Measurements from ENCODE around the gene RARG.
"Not testable (repeated sequence)": the region's sequence is repeated elsewhere in the genome, so short reads cannot be mapped to it uniquely, and the experiment has no call there.

DNA sequence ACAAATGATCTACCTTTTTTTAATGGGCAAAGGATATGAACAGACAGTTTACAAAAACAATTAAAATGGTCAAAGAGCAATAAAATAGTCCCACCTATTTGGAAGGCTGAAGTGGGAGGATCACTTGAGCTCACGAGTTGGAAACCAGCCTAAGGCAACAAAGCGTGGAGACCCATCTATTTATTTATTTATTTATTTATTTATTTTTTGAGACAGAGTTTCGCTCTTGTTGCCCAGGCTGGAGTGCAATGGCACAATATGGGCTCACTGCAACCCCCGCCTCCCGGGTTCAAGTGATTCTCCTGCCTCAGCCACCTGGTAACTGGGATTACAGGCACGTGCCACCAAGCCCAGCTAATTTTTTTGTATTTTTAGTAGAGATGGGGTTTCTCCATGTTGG lies 54.6 kb downstream of the RARG start:
- TF ChIP-seq EZH2 (IDR thresholded peaks at IDR 0.05); POLR2AphosphoS5 (IDR thresholded peaks at IDR 0.05; ENCODE audit: borderline replicate concordance, low read depth, low read length); FOXP2 (optimal IDR thresholded peaks at IDR 0.05; ENCODE audit: control extremely low read depth, extremely low read length, insufficient read depth): not testable (repeated sequence)
